Left lung (tissue), 10 donors: ENCODE measurements around the gene LINC00237. TPM values are rescaled to one million over a fixed set of nuclear protein-coding genes. Genes with fewer than 3 reads are reported as not detected.

Source experiments
- ATAC-seq: fragments of 200-7000 bp; cut with Tn5 transposase; one replicate; pipeline ENCODE4 v1.9.1; 2020; ENCODE audit warnings: moderate library complexity
- DNase-seq, 4 donors: peaks; one replicate each; pipeline ENCODE4 v3.0.0-alpha.2; 2013 to 2020
- H3K27ac ChIP-seq, 2 donors: fragments of 200-600 bp; sonication (generic) in 1 of 2; one replicate each; pipeline versions ENCODE4 v1.5.0 to v1.8.0; 2020 to 2021
- H3K27me3 ChIP-seq, 2 donors: fragments of 200-600 bp; sonication (generic) in 1 of 2; one replicate each; pipeline versions ENCODE4 v1.5.0 to v1.8.0; 2020 to 2021
- H3K36me3 ChIP-seq, 2 donors: fragments of 200-600 bp; sonication (generic) in 1 of 2; one replicate each; pipeline versions ENCODE4 v1.5.0 to v1.8.0; 2020 to 2021
- H3K4me1 ChIP-seq, 2 donors: fragments of 200-600 bp; one replicate each; pipeline ENCODE4 v1.8.0; 2021
- H3K4me3 ChIP-seq, 2 donors: fragments of 200-600 bp; sonication (generic) in 1 of 2; one replicate each; pipeline versions ENCODE4 v1.5.0 to v1.8.0; 2020 to 2021; ENCODE audit warnings: mild to moderate bottlenecking in 1 of 2
- H3K9me3 ChIP-seq, 2 donors: fragments of 200-600 bp; sonication (generic) in 1 of 2; one replicate each; pipeline versions ENCODE4 v1.5.0 to v1.8.0; 2020 to 2021
- intact Hi-C, 2 donors: fragments of 100-400 bp; cut with DNase I; formaldehyde crosslinking; loops; one replicate each; pipeline versions ENCODE4 v1.11.2 to v1.14.2; 2022
- polyA plus RNA-seq, 6 donors: library from polyadenylated mRNA; unstranded; fragments of 120-200 nt; gene quantifications; one replicate each; pipeline ENCODE4 v1.2.1, GENCODE V29; 2013; ENCODE audit not compliant: insufficient read length in 6 of 6
- total RNA-seq, 2 donors: library from RNA; stranded (reverse); fragmentation: NEBNext Ultra II Directional; extraction: Animal tissue kit (Norgen Biotek cat#: 25700); gene quantifications; one replicate each; pipeline ENCODE4 v1.2.1, GENCODE V29; 2021
- TF ChIP-seq, protein P1 (sequence below), 2 donors: fragments of 200-600 bp; sonication (generic) in 1 of 2; IDR thresholded peaks; one replicate each; pipeline versions ENCODE4 v1.5.0 to v1.8.0; 2021; ENCODE audit warnings: antibody characterized with exemption in 2 of 2
- donor health status: DM: no; HTN: yes; CAD: no.
- donor health status: DM: no; HTN: no; CAD: no.

Gene LINC00237
- total and polyA plus RNA-seq, 8 donors: not detected

DNA sequence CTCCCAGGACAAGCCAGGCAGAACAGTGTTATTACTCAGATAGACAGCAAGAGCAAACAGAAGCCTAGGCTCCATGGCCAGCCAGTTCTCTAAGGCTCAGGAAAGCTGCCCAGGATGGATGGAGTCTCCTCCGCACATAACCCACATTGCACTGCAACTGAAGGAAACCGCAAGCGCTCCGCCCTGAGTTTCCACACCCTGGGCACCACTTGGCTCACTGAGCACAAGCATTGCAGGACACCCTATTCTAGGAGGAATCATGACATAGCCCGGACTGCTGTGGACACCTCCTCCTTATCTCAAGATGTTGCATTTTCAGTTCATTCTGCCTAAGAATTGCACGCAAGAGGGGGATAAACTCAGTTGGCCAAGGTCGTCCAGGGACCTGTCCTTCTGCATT is 42.9 kb downstream of the LINC00237 start:
- Histone ChIP-seq H3K36me3 (no peaks in the 10 kb centered on the region), H3K9me3 (no peaks in the 10 kb centered on the region), H3K27me3 (peaks cover 0 to 23% of the 10 kb centered on the region in 2 donors), H3K4me1 (no peaks in the 10 kb centered on the region), H3K4me3 (no peak overlapping the region), H3K27ac (no peak overlapping the region)
- ATAC-seq: no peak
- intact Hi-C loops: no loop called here
- DNase-seq: no peak
- TF ChIP-seq, protein P1, sequence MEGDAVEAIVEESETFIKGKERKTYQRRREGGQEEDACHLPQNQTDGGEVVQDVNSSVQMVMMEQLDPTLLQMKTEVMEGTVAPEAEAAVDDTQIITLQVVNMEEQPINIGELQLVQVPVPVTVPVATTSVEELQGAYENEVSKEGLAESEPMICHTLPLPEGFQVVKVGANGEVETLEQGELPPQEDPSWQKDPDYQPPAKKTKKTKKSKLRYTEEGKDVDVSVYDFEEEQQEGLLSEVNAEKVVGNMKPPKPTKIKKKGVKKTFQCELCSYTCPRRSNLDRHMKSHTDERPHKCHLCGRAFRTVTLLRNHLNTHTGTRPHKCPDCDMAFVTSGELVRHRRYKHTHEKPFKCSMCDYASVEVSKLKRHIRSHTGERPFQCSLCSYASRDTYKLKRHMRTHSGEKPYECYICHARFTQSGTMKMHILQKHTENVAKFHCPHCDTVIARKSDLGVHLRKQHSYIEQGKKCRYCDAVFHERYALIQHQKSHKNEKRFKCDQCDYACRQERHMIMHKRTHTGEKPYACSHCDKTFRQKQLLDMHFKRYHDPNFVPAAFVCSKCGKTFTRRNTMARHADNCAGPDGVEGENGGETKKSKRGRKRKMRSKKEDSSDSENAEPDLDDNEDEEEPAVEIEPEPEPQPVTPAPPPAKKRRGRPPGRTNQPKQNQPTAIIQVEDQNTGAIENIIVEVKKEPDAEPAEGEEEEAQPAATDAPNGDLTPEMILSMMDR (IDR thresholded peaks at IDR 0.05): no peak

DNA sequence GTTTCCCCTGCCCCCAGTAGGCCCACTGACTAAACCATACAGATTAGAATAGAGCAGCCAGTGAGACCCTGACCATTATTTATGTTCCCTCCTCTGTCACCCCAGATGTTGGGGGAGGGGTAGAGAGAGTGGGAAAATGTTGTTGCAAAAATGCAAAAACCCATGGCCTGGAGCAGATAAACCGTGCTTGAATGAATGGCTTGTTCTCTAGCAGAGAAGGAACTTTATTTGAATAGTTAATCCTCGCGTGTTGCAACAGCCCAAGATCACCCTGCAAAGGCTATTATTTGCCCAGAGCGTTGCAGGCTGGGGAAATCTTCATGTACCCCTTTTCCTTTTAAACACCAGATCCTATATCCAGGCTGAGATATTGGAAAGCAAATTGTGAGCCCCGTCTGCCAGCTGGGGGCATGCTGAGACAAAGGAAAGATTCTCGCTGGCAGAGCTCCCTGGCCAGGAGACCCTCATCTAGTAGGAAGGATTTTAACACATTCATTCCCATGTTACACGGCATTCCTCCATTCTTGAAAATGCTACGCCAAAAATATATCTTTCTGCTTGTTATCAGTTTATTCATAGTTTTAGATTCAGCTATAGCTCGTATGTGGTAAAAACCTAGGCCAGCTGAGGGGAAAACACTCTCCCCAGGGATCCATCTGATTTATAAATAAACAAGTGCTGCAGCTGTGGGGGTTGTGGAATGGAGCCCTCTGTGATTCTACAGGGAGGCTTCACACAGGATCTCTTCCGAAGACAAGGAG is 53.0 kb downstream of the LINC00237 start:
- ATAC-seq (no peak), DNase-seq (peak in 1 of 4 donors; percentile 12)
- H3K4me3 ChIP-seq: no peak overlapping the region
- H3K27ac ChIP-seq: no peak overlapping the region
- intact Hi-C loops: no loop called here
- TF ChIP-seq, protein P1 (IDR thresholded peaks at IDR 0.05): no peak
- no peaks in the 10 kb centered on the region for H3K9me3 ChIP-seq
- H3K36me3 ChIP-seq: no peaks in the 10 kb centered on the region
- H3K27me3 ChIP-seq: peaks cover 0 to 27% of the 10 kb centered on the region in 2 donors
- H3K4me1 ChIP-seq: no peaks in the 10 kb centered on the region

DNA sequence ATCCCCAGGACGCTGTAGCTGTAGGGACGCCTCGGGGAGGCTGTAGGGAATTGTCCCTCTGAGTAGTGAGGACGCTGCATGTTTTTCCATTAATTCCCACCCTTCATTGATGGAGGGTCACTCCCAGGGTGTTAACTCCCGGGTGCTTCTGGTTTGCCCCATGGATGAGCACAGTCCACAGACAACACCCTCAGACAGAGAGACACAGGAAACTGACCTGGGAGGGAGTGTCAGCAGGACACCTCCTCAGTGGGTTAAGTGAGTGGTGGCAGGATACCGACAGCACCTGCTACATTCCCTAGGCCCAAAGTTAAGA is 53.5 kb downstream of the LINC00237 start:
- Histone ChIP-seq H3K27me3 (peaks cover 0 to 29% of the 10 kb centered on the region in 2 donors), H3K4me1 (no peaks in the 10 kb centered on the region), H3K36me3 (no peaks in the 10 kb centered on the region), H3K27ac (no peak overlapping the region), H3K4me3 (no peak overlapping the region), H3K9me3 (no peaks in the 10 kb centered on the region)
- no peak for DNase-seq
- intact Hi-C loops: no loop called here
- no peak for ATAC-seq
- TF ChIP-seq, protein P1 (IDR thresholded peaks at IDR 0.05): no peak

DNA sequence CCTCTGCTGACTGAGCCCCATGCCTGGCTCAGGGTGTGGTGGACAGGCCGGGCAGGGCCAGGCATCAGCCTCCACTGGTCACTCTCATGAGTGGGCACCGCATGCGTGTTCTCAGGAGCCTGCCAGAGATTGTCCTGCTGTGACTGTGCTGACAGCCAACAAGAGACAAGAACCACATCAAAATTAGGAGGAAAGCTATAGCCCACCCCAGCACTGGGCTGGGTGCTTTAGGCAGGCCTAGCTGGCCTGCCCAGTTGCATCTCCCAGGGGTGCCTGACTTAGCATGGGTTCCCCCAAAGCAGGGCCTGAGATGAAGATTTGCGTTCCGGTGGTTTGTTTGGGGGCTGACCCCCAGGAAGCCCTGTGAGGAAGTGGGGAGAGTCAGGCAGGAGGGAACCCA is 53.9 kb downstream of the LINC00237 start:
- H3K27me3 ChIP-seq: peaks cover 0 to 32% of the 10 kb centered on the region in 2 donors
- DNase-seq (no peak), ATAC-seq (no peak)
- H3K4me1 ChIP-seq: no peaks in the 10 kb centered on the region
- no peak overlapping the region for H3K27ac ChIP-seq
- TF ChIP-seq, protein P1 (IDR thresholded peaks at IDR 0.05): no peak
- intact Hi-C loops: no loop called here
- H3K9me3 ChIP-seq: no peaks in the 10 kb centered on the region
- H3K4me3 ChIP-seq: no peak overlapping the region
- H3K36me3 ChIP-seq: no peaks in the 10 kb centered on the region

DNA sequence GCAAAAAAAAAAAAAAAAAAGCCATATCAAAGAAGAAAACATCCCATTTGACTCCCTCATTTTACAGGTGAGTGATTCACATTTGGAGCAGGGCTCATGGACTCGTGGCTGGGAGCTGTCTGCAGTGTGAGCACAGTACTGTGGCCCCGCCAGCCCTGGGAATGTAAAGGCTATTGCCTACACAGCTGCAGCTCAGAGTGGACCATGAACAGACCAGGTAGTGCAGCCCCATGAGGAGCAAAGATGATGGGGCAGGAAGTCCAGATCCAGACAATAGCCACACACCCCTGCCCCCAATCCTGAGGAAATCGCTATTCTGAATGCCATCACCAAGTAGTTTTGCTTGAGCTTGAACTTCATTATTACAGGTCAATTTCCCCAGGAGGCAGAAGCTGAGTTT is 55.4 kb downstream of the LINC00237 start:
- H3K27me3 ChIP-seq: peaks cover 0 to 46% of the 10 kb centered on the region in 2 donors
- ATAC-seq: no peak
- no peak for DNase-seq
- no peak overlapping the region for H3K4me3 ChIP-seq
- H3K9me3 ChIP-seq: no peaks in the 10 kb centered on the region
- TF ChIP-seq, protein P1 (IDR thresholded peaks at IDR 0.05): no peak
- no peaks in the 10 kb centered on the region for H3K36me3 ChIP-seq
- H3K4me1 ChIP-seq: no peaks in the 10 kb centered on the region
- no peak overlapping the region for H3K27ac ChIP-seq
- intact Hi-C loops: no loop called here
